Smooth muscle cell (in vitro differentiated cells): ENCODE measurements around the gene PEX5L. TPM values are rescaled to one million over a fixed set of nuclear protein-coding genes. Genes with fewer than 3 reads are reported as not detected.

ENCODE experiments used
- DNase-seq: peaks from one replicate; lab custom pipeline; 2025; ENCODE audit not compliant: unreplicated experiment; lab: John Stamatoyannopoulos, UW
- H2AFZ ChIP-seq: fragments of 200-600 bp; sonication (generic); 2 replicates; pipeline ENCODE4 v1.6.0; 2016; ENCODE audit warnings: antibody characterized with exemption, low read depth, mild to moderate bottlenecking
- H3F3A ChIP-seq: fragments of 200-600 bp; sonication (generic); 2 replicates; pipeline ENCODE4 v1.6.0; 2017; ENCODE audit warnings: antibody characterized with exemption, low read depth
- H3K27ac ChIP-seq: fragments of 200-600 bp; sonication (generic); 2 replicates; pipeline ENCODE4 v1.5.1; 2016; ENCODE audit warnings: low read depth, mild to moderate bottlenecking
- H3K27me3 ChIP-seq: fragments of 200-600 bp; sonication (generic); 2 replicates; pipeline ENCODE4 v1.6.1; 2016; ENCODE audit warnings: low read depth, mild to moderate bottlenecking
- H3K36me3 ChIP-seq: fragments of 200-600 bp; sonication (generic); 2 replicates; pipeline ENCODE4 v1.5.1; 2016; ENCODE audit warnings: low read depth
- H3K4me1 ChIP-seq: fragments of 200-600 bp; sonication (generic); 2 replicates; pipeline ENCODE4 v1.5.1; 2016; ENCODE audit warnings: low read depth
- H3K4me2 ChIP-seq: fragments of 200-600 bp; sonication (generic); 2 replicates; pipeline ENCODE4 v1.6.0; 2016; ENCODE audit warnings: mild to moderate bottlenecking
- H3K4me3 ChIP-seq: fragments of 200-600 bp; sonication (generic); 2 replicates; pipeline ENCODE4 v1.5.1; 2016; ENCODE audit warnings: mild to moderate bottlenecking
- H3K79me2 ChIP-seq: fragments of 200-600 bp; sonication (generic); 2 replicates; pipeline ENCODE4 v1.6.0; 2016; ENCODE audit warnings: low read depth, mild to moderate bottlenecking
- H3K9ac ChIP-seq: fragments of 200-600 bp; sonication (generic); 2 replicates; pipeline ENCODE4 v1.6.0; 2016; ENCODE audit warnings: low read depth
- H3K9me3 ChIP-seq: fragments of 200-600 bp; sonication (generic); replicated peaks from 2 replicates; pipeline ENCODE4 v1.5.1; 2016; ENCODE audit warnings: low read depth
- H4K20me1 ChIP-seq: fragments of 200-600 bp; sonication (generic); 2 replicates; pipeline ENCODE4 v1.6.0; 2016; ENCODE audit warnings: low read depth
- WGBS: methylation state at CpG from one replicate; pipeline ENCODE4 v1.1.7; 2016; ENCODE audit warnings: low lambda C conversion rate; 5-methylcytosine and 5-hydroxymethylcytosine counted together
- polyA plus RNA-seq: library from polyadenylated mRNA; unstranded; fragments of >200 nt; fragmentation: Nextera tagmentation; extraction: Ambion mirVana; gene quantifications from 2 replicates; pipeline ENCODE4 v1.2.1, GENCODE V29; 2016
- total RNA-seq: library from RNA; depleted of rRNA; stranded (reverse); fragments of >200 nt; gene quantifications from 2 replicates; pipeline ENCODE4 v1.2.3, GENCODE V29; 2014
- TF ChIP-seq, protein P1 (sequence below): fragments of 200-600 bp; sonication (generic); IDR thresholded peaks from 2 replicates; pipeline ENCODE4 v1.5.1; 2017; ENCODE audit warnings: borderline replicate concordance, mild to moderate bottlenecking, antibody characterized with exemption; ENCODE audit not compliant: insufficient read depth, poor library complexity, severe bottlenecking

Gene PEX5L
- total and polyA plus RNA-seq, 2 experiments from 2014 or later, result not detected

DNA sequence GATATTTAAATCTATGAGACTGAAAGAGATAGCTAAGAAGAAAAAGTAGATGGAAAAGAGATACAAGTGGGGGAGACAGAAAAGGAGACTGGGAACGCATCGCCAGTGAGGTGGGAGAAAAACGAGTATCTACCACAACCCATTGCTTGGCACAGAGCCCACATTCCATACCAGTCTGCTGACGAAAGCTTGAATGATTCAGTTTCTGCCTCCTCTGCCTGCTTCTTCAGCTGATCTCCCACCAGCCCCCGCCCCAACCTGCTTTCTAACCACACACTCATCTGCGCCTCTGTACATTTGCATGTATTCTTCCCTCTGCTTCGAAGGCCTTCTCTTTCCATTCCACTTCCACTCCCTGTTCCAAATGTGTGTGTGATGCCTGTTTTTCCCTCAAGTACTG, 195.8 kb downstream of the PEX5L start:
- no peak for DNase-seq
- H2AFZ ChIP-seq, result no peak overlapping the region
- H3K4me1 ChIP-seq, result no peaks in the 10 kb centered on the region
- H3K4me2 ChIP-seq, result no peak overlapping the region
- no peak overlapping the region for H3K27ac ChIP-seq
- TF ChIP-seq, protein P1, sequence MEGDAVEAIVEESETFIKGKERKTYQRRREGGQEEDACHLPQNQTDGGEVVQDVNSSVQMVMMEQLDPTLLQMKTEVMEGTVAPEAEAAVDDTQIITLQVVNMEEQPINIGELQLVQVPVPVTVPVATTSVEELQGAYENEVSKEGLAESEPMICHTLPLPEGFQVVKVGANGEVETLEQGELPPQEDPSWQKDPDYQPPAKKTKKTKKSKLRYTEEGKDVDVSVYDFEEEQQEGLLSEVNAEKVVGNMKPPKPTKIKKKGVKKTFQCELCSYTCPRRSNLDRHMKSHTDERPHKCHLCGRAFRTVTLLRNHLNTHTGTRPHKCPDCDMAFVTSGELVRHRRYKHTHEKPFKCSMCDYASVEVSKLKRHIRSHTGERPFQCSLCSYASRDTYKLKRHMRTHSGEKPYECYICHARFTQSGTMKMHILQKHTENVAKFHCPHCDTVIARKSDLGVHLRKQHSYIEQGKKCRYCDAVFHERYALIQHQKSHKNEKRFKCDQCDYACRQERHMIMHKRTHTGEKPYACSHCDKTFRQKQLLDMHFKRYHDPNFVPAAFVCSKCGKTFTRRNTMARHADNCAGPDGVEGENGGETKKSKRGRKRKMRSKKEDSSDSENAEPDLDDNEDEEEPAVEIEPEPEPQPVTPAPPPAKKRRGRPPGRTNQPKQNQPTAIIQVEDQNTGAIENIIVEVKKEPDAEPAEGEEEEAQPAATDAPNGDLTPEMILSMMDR, result no peak
- no peak overlapping the region for H3K9ac ChIP-seq
- no peaks in the 10 kb centered on the region for H3K79me2 ChIP-seq
- no peak overlapping the region for H3K4me3 ChIP-seq
- H3K9me3 ChIP-seq, result no peaks in the 10 kb centered on the region
- no peaks in the 10 kb centered on the region for H4K20me1 ChIP-seq
- no peaks in the 10 kb centered on the region for H3K36me3 ChIP-seq
- H3K27me3 ChIP-seq, result peaks cover 4% of the 10 kb centered on the region
- WGBS, result 73% methylated on average over 7 of the region's 7 CpGs
- H3F3A ChIP-seq, result no peaks in the 10 kb centered on the region

DNA sequence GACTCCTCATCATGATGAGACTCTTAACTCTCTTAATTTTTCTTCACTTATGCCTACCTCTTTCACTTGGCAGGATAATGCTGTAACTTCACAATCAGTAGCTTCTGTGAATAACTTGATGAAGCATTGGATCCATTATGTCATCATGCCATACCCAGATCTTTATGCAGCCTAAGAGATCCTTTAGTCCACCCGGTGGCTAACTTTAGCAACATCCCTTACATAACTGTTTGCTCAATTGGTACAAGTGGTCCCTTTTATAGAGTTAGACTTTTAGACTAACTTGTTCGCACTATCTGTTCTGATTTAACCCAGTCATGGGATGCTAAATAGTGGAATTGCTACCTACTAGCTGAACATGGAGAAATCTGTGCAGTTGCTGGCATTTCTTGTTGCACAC, 199.4 kb downstream of the PEX5L start:
- Histone ChIP-seq H3K27me3 (no peaks in the 10 kb centered on the region), H3K4me2 (no peak overlapping the region), H3K4me1 (no peaks in the 10 kb centered on the region), H4K20me1 (no peaks in the 10 kb centered on the region), H2AFZ (no peak overlapping the region), H3K4me3 (no peak overlapping the region), H3K9me3 (no peaks in the 10 kb centered on the region), H3F3A (no peaks in the 10 kb centered on the region), H3K9ac (no peak overlapping the region), H3K36me3 (no peaks in the 10 kb centered on the region), H3K27ac (no peak overlapping the region), H3K79me2 (no peaks in the 10 kb centered on the region)
- TF ChIP-seq, protein P1, result no peak
- 96% methylated on average over 2 of the region's 2 CpGs for WGBS
- no peak for DNase-seq

- no peak for DNase-seq
- Histone ChIP-seq H3K9ac (no peak overlapping the region), H3F3A (no peaks in the 10 kb centered on the region), H3K36me3 (no peaks in the 10 kb centered on the region), H3K4me1 (no peaks in the 10 kb centered on the region), H3K27me3 (no peaks in the 10 kb centered on the region), H3K4me2 (no peak overlapping the region), H3K27ac (no peak overlapping the region), H2AFZ (no peak overlapping the region), H3K79me2 (no peaks in the 10 kb centered on the region), H3K9me3 (no peaks in the 10 kb centered on the region), H3K4me3 (no peak overlapping the region), H4K20me1 (no peaks in the 10 kb centered on the region)
- TF ChIP-seq, protein P1, result no peak
These were observed 203.4 kb downstream of the PEX5L start for GRCh38 chr3:179833294-179833693.

DNA sequence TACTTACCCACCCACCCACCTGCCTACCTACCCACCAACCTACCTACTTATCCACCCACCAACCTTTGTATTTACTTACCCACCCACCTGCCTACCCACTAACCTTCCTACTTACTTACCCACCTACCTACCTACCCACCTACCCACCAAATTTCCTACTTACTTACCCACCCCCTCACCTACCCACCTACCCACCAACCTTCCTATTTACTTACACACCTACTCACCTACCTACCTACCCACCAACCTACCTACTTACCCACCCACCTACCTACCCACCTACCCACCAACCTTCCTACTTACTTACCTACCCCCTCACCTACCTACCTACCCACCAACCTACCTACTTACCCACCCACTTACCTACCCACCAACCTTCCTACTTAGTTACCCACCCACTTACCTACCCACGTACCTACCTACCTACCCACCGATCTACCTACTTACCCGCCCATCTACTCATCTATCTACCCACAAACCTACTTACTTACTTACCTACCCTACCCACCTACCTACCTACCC, 204.3 kb downstream of the PEX5L start:
- DNase-seq, result no peak
- no peaks in the 10 kb centered on the region for H3K79me2 ChIP-seq
- WGBS, result 94% methylated on average over 3 of the region's 3 CpGs
- H3K9ac ChIP-seq, result no peak overlapping the region
- no peak overlapping the region for H3K4me3 ChIP-seq
- no peaks in the 10 kb centered on the region for H3K4me1 ChIP-seq
- H3K4me2 ChIP-seq, result no peak overlapping the region
- H4K20me1 ChIP-seq, result no peaks in the 10 kb centered on the region
- H3K9me3 ChIP-seq, result no peaks in the 10 kb centered on the region
- no peaks in the 10 kb centered on the region for H3K27me3 ChIP-seq
- H2AFZ ChIP-seq, result no peak overlapping the region
- no peak overlapping the region for H3K27ac ChIP-seq
- TF ChIP-seq, protein P1, result no peak
- no peaks in the 10 kb centered on the region for H3K36me3 ChIP-seq
- no peaks in the 10 kb centered on the region for H3F3A ChIP-seq
